K562 (cell line): ENCODE measurements around the gene EPHX1. TPM values are rescaled to one million over a fixed set of nuclear protein-coding genes. Genes with fewer than 3 reads are reported as not detected.

Source experiments
- CEBPZ ChIP-seq: fragments of 150-350 bp; IDR thresholded peaks from 2 replicates; pipeline ENCODE4 v1.6.1; 2014; ENCODE audit warnings: low read depth, mild to moderate bottlenecking, low read length, borderline replicate concordance
- DDX20 ChIP-seq: fragments of 450-650 bp; IDR thresholded peaks from 2 replicates; pipeline ENCODE4 v1.6.1; 2016; ENCODE audit warnings: missing genetic modification characterization, low read depth, mild to moderate bottlenecking, missing compliant biosample characterization, moderate library complexity
- FOXJ3 ChIP-seq: sonication (generic); formaldehyde crosslinking; IDR thresholded peaks from 2 replicates; pipeline ENCODE4 v1.4.0; 2020; ENCODE audit warnings: mild to moderate bottlenecking, missing genetic modification reagents
- GABPB2 ChIP-seq: fragments of 250-450 bp; sonication (Bioruptor Pico); conservative IDR thresholded peaks from 2 replicates; pipeline ENCODE4 v1.5.1; 2021; ENCODE audit warnings: mild to moderate bottlenecking
- GTF2E2 ChIP-seq: fragments of 200-800 bp; sonication (Bioruptor generic); IDR thresholded peaks from 2 replicates; pipeline ENCODE4 v1.6.1; 2016; ENCODE audit warnings: missing genetic modification characterization, missing compliant biosample characterization
- HDAC6 ChIP-seq: IDR thresholded peaks from 2 replicates; pipeline ENCODE4 v1.6.1; 2012; ENCODE audit warnings: low read depth, mild to moderate bottlenecking, control low read depth, inconsistent platforms, low read length, moderate library complexity
- IFI16 ChIP-seq: fragments of 250-450 bp; sonication (Bioruptor Pico); IDR thresholded peaks from 2 replicates; pipeline ENCODE4 v2.1.2; 2022; ENCODE audit warnings: mild to moderate bottlenecking, inconsistent platforms
- ILF3 ChIP-seq: fragments of 450-650 bp; IDR thresholded peaks from 2 replicates; pipeline ENCODE4 v1.6.1; 2018; ENCODE audit warnings: antibody characterized with exemption, mild to moderate bottlenecking, moderate library complexity, borderline replicate concordance
- KDM2B ChIP-seq: fragments of 250-450 bp; sonication (Bioruptor Pico); IDR thresholded peaks from 2 replicates; pipeline ENCODE4 v1.8.0; 2021; ENCODE audit warnings: mild to moderate bottlenecking, moderate library complexity
- NFIC ChIP-seq: fragments of 450-650 bp; IDR thresholded peaks from 2 replicates; pipeline ENCODE4 v1.6.1; 2017; ENCODE audit warnings: mild to moderate bottlenecking, inconsistent platforms
- PRPF4 ChIP-seq: fragments of 200-400 bp; formaldehyde crosslinking; IDR thresholded peaks from one replicate; pipeline ENCODE4 v1.6.1; 2017; ENCODE audit warnings: low read length, low read depth, mild to moderate bottlenecking; ENCODE audit not compliant: insufficient read depth, poor library complexity, severe bottlenecking
- RCOR1 ChIP-seq, 2 experiments: IDR thresholded peaks; 2 replicates each; pipeline ENCODE4 v1.6.1; 2012; ENCODE audit warnings: low read depth in 2 of 2, low read length in 2 of 2, borderline replicate concordance in 1 of 2, improper control_type of control experiment in 1 of 2
- RNF2 ChIP-seq: sonication (generic); IDR thresholded peaks from 2 replicates; pipeline ENCODE4 v1.6.1; 2016
- ZBTB8A ChIP-seq: fragments of 450-650 bp; IDR thresholded peaks from 2 replicates; pipeline ENCODE4 v1.6.1; 2018; ENCODE audit warnings: mild to moderate bottlenecking, moderate library complexity; ENCODE audit not compliant: partially characterized antibody
- ZNF143 ChIP-seq: sonication (generic); formaldehyde crosslinking; IDR thresholded peaks from 2 replicates; pipeline ENCODE4 v1.9.0; 2022; ENCODE audit warnings: mild to moderate bottlenecking, missing genetic modification reagents
- ZNF445 ChIP-seq: fragments of 250-450 bp; sonication (Bioruptor Pico); IDR thresholded peaks from 2 replicates; pipeline ENCODE4 v1.4.0; 2020; ENCODE audit warnings: low read depth, mild to moderate bottlenecking, moderate library complexity
- polyA plus RNA-seq, 8 experiments: library from polyadenylated mRNA; depleted of rRNA in 4 of 8; stranded (reverse) in 5 of 8; unstranded in 3 of 8; fragments of >200 nt; fragmentation: Nextera tagmentation in 2 of 8; fragmentation: Illumina TruSeq in 1 of 8; extraction: Ambion mirVana in 2 of 8; extraction: Trizol in 1 of 8; gene quantifications; 2 replicates each; pipeline versions ENCODE4 v1.2.1 to v1.2.3, GENCODE V29; 2011 to 2014; ENCODE audit warnings: inconsistent platforms in 1 of 8, missing spikeins in 1 of 8
- total RNA-seq, 7 experiments: library from RNA; depleted of rRNA in 6 of 7; stranded (reverse); fragments of >200 nt in 6 of 7; fragmentation: Illumina TruSeq in 2 of 7; extraction: Trizol in 2 of 7; gene quantifications; 2 replicates each; pipeline versions ENCODE4 v1.2.1 to v1.2.3, GENCODE V29; 2011 to 2021; ENCODE audit warnings: low replicate concordance in 1 of 7
- TF ChIP-seq, protein P1 (sequence below): sonication (generic); formaldehyde crosslinking; IDR thresholded peaks from 2 replicates; pipeline ENCODE4 v1.8.0; 2022; ENCODE audit warnings: mild to moderate bottlenecking, missing genetic modification reagents, borderline replicate concordance
- TF ChIP-seq, protein P2 (sequence below): fragments of 450-650 bp; IDR thresholded peaks from 2 replicates; pipeline ENCODE4 v1.6.1; 2016; ENCODE audit warnings: antibody characterized with exemption
- TF ChIP-seq, protein P3 (sequence below): fragments of 250-450 bp; sonication (Bioruptor Pico); IDR thresholded peaks from 2 replicates; pipeline ENCODE4 v1.5.0; 2022; ENCODE audit warnings: mild to moderate bottlenecking

Gene EPHX1
- total and polyA plus RNA-seq, 9 of the 15 experiments (the other 6 are each of a cell fraction or from before 2014, with no cell fraction given), result 0.21 to 27.0 (median 6.7) TPM

DNA sequence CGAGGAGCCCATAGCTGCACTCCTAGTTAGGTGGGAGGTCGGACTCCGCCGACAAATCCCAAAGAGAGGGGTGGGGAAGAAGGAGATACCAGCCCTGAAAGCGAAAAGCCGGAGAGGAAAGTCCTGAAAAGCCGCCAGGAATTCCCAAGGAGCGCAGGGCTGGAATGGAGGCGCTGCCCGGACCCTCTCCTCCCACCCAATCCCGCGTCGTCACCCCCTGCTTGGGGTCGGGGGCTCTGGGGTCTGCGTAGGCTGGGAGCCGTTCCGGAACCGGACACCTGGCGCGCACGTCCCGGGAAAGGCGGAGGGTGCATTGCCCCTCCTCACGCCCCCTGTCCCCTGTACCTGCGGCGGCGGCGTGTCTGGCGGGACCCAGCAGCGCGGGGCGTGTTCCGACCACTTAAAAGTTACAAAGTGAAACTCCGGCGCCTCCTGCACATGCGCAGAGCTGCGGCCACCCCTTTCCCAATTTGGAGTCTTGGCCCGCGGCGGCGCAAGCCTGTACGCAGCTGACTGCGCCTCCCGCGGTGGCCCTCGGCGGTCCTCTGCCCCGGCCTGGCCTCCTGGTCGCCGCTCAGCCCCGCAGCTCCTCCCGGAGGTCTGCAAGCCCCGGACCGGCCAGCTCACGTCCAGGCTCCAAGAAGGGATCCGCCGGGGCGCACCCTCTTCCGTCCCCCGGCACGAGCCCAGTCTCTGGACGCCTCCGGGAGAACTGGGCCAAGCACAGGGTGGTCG is 72.2 kb downstream of the EPHX1 start, which contains the start of gene TMEM63A (continued):
- TF ChIP-seq, protein P1, sequence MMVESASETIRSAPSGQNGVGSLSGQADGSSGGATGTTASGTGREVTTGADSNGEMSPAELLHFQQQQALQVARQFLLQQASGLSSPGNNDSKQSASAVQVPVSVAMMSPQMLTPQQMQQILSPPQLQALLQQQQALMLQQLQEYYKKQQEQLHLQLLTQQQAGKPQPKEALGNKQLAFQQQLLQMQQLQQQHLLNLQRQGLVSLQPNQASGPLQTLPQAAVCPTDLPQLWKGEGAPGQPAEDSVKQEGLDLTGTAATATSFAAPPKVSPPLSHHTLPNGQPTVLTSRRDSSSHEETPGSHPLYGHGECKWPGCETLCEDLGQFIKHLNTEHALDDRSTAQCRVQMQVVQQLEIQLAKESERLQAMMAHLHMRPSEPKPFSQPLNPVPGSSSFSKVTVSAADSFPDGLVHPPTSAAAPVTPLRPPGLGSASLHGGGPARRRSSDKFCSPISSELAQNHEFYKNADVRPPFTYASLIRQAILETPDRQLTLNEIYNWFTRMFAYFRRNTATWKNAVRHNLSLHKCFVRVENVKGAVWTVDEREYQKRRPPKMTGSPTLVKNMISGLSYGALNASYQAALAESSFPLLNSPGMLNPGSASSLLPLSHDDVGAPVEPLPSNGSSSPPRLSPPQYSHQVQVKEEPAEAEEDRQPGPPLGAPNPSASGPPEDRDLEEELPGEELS, result peak; percentile 56; the same call in 1 of the 2 replicates
- TF ChIP-seq PRPF4, result no peak
- TF ChIP-seq ZBTB8A, result no peak
- no peak for TF ChIP-seq FOXJ3 (CRISPR knock-in tag)
- TF ChIP-seq KDM2B (CRISPR knock-in tag), result 0 out of 2 replicates have a peak, but pooled peaks have one; percentile 21
- TF ChIP-seq DDX20, result no peak
- peak; percentile 51; the same call in 1 of the 2 replicates for TF ChIP-seq ZNF143
- 0 out of 4 replicates have a peak, but pooled peaks of 1 of the 2 experiments have one; percentile 16 for TF ChIP-seq RCOR1 (IDR thresholded peaks at IDR 0.05; ENCODE audit: borderline replicate concordance in 1 of 2, low read depth in 2 of 2, low read length in 2 of 2)
- no peak for TF ChIP-seq CEBPZ
- no peak for TF ChIP-seq RNF2
- TF ChIP-seq GABPB2 (CRISPR knock-in tag), result no peak
- no peak for TF ChIP-seq ILF3
- TF ChIP-seq NFIC, result peak; percentile 44
- no peak for TF ChIP-seq IFI16
- TF ChIP-seq, protein P2, sequence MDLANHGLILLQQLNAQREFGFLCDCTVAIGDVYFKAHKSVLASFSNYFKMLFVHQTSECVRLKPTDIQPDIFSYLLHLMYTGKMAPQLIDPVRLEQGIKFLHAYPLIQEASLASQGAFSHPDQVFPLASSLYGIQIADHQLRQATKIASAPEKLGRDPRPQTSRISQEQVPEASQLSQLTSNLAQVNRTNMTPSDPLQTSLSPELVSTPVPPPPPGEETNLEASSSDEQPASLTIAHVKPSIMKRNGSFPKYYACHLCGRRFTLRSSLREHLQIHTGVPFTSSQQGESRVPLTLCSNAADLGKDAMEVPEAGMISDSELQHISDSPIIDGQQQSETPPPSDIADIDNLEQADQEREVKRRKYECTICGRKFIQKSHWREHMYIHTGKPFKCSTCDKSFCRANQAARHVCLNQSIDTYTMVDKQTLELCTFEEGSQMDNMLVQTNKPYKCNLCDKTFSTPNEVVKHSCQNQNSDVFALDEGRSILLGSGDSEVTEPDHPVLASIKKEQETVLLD, result peak; percentile 92
- no peak for TF ChIP-seq HDAC6
- TF ChIP-seq, protein P3, sequence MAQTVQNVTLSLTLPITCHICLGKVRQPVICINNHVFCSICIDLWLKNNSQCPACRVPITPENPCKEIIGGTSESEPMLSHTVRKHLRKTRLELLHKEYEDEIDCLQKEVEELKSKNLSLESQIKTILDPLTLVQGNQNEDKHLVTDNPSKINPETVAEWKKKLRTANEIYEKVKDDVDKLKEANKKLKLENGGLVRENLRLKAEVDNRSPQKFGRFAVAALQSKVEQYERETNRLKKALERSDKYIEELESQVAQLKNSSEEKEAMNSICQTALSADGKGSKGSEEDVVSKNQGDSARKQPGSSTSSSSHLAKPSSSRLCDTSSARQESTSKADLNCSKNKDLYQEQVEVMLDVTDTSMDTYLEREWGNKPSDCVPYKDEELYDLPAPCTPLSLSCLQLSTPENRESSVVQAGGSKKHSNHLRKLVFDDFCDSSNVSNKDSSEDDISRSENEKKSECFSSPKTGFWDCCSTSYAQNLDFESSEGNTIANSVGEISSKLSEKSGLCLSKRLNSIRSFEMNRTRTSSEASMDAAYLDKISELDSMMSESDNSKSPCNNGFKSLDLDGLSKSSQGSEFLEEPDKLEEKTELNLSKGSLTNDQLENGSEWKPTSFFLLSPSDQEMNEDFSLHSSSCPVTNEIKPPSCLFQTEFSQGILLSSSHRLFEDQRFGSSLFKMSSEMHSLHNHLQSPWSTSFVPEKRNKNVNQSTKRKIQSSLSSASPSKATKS (CRISPR knock-in tag), result no peak
- TF ChIP-seq GTF2E2 (tag), result peak; percentile 67
- TF ChIP-seq ZNF445 (CRISPR knock-in tag), result no peak
